Small intestine (tissue), 7 donors: ENCODE data around the gene PACS1. TPM values are rescaled to one million over a fixed set of nuclear protein-coding genes. Genes with fewer than 3 reads are reported as not detected.

Source experiments
- DNase-seq, 2 donors: peaks; one replicate each; pipeline versions ENCODE4 v3.0.0 to v3.0.0-alpha.2; 2013
- FAIRE-seq: peaks from 2 replicates; lab custom pipeline; 2012; peaks lifted over from hg19 to GRCh38; lab: Jason Lieb, UNC
- H3K27ac ChIP-seq, 3 donors: one replicate each; pipeline ENCODE4 v1.5.1; 2013; ENCODE audit warnings: low read length in 2 of 3, mild to moderate bottlenecking in 2 of 3, control low read depth in 1 of 3, inconsistent platforms in 1 of 3, low read depth in 1 of 3, moderate library complexity in 1 of 3
- H3K27me3 ChIP-seq, 3 donors: one replicate each; pipeline ENCODE4 v1.6.1; 2013; ENCODE audit warnings: low read length in 3 of 3, inconsistent platforms in 1 of 3; ENCODE audit not compliant: control insufficient read depth in 3 of 3, insufficient read depth in 3 of 3
- H3K36me3 ChIP-seq, 3 donors: one replicate each; pipeline ENCODE4 v1.6.1; 2013; ENCODE audit warnings: low read length in 3 of 3, inconsistent platforms in 1 of 3, low read depth in 1 of 3, mild to moderate bottlenecking in 1 of 3, moderate library complexity in 1 of 3; ENCODE audit not compliant: control insufficient read depth in 3 of 3, insufficient read depth in 2 of 3
- H3K4me1 ChIP-seq, 3 donors: one replicate each; pipeline ENCODE4 v1.6.1; 2013; ENCODE audit warnings: low read length in 2 of 3, inconsistent platforms in 1 of 3, low read depth in 1 of 3, mild to moderate bottlenecking in 1 of 3, moderate library complexity in 1 of 3; ENCODE audit not compliant: control insufficient read depth in 3 of 3, insufficient read depth in 2 of 3
- H3K4me3 ChIP-seq, 3 donors: one replicate each; pipeline ENCODE4 v1.5.1; 2013; ENCODE audit warnings: low read length in 3 of 3, control low read depth in 1 of 3, inconsistent platforms in 1 of 3, low read depth in 1 of 3, mild to moderate bottlenecking in 1 of 3, moderate library complexity in 1 of 3
- H3K9me3 ChIP-seq, 2 donors: one replicate each; pipeline ENCODE4 v1.6.1; 2013; ENCODE audit warnings: low read depth in 1 of 2, low read length in 1 of 2; ENCODE audit not compliant: control insufficient read depth in 2 of 2, insufficient read depth in 1 of 2
- WGBS, 3 donors: extraction: QIAGEN DNeasy Blood & Tissue Kit; methylation state at CpG; one replicate each; pipeline ENCODE4 v1.1.7; 2013; 5-methylcytosine and 5-hydroxymethylcytosine counted together
- polyA plus RNA-seq, 4 donors: library from polyadenylated mRNA; stranded (reverse) in 3 of 4; unstranded in 1 of 4; fragments of 200-250 nt in 3 of 4; fragments of 120-200 nt in 1 of 4; gene quantifications; one replicate each; pipeline versions ENCODE4 v1.2.1 to v1.2.3, GENCODE V29; 2013
- donor health status: healthy with polysubstance abuse.
- donor health status: control.
- donor health status: control.
- donor health status: Bipolar disorder and iron deficiency.
- donor health status: healthy.

Gene PACS1
- polyA plus RNA-seq, 4 donors, result 4.0 to 22.9 (median 10.0) TPM

- no peak for FAIRE-seq
- Histone ChIP-seq H3K9me3 (no peaks in the 10 kb centered on the region), H3K27ac (no peak overlapping the region), H3K36me3 (peaks cover 0 to 72% (median 2%) of the 10 kb centered on the region in 3 donors), H3K4me1 (peaks cover 0 to 9% (median 0%) of the 10 kb centered on the region in 3 donors), H3K27me3 (no peaks in the 10 kb centered on the region), H3K4me3 (no peak overlapping the region)
- no peak for DNase-seq
- 95 to 96% (median 95%) methylated on average over 10 of the region's 10 CpGs for WGBS, 3 donors
Observed at GRCh38 chr11:66263785-66264184, 193.7 kb downstream of the PACS1 start.

GRCh38 chr11:66264383-66264782, 194.3 kb downstream of the PACS1 start:
- FAIRE-seq, result no peak
- 86 to 95% (median 91%) methylated on average over 8 of the region's 8 CpGs for WGBS, 3 donors
- H3K4me3 ChIP-seq, result no peak overlapping the region

GRCh38 chr11:66264914-66265313, 194.8 kb downstream of the PACS1 start:
- WGBS, 3 donors, result 57 to 75% (median 67%) methylated on average over 12 of the region's 12 CpGs
- Histone ChIP-seq H3K4me3 (no peak overlapping the region), H3K27ac (no peak overlapping the region), H3K27me3 (no peaks in the 10 kb centered on the region), H3K9me3 (no peaks in the 10 kb centered on the region), H3K36me3 (peaks cover 0 to 68% (median 2%) of the 10 kb centered on the region in 3 donors), H3K4me1 (peaks cover 0 to 9% (median 0%) of the 10 kb centered on the region in 3 donors)
- FAIRE-seq (no peak), DNase-seq (peak; percentile 22 to 27)

More at GRCh38 chr11:66264383-66264782, 194.3 kb downstream of the PACS1 start:
- no peak overlapping the region for H3K27ac ChIP-seq
- H3K36me3 ChIP-seq, result peaks cover 0 to 69% (median 2%) of the 10 kb centered on the region in 3 donors
- no peaks in the 10 kb centered on the region for H3K27me3 ChIP-seq
- H3K4me1 ChIP-seq, result peaks cover 0 to 6% (median 0%) of the 10 kb centered on the region in 3 donors
- H3K9me3 ChIP-seq, result no peaks in the 10 kb centered on the region
- DNase-seq, result no peak

GRCh38 chr11:66265531-66266377, 195.7 kb downstream of the PACS1 start:
- H3K36me3 ChIP-seq, result peaks cover 0 to 70% (median 2%) of the 10 kb centered on the region in 3 donors
- no peaks in the 10 kb centered on the region for H3K9me3 ChIP-seq
- no peak overlapping the region for H3K27ac ChIP-seq
- WGBS, 3 donors, result 93 to 94% (median 94%) methylated on average over 25 to 26 of the region's 26 CpGs
- no peak overlapping the region for H3K4me3 ChIP-seq
- DNase-seq, result no peak
- peaks cover 0 to 12% (median 0%) of the 10 kb centered on the region in 3 donors for H3K4me1 ChIP-seq
- H3K27me3 ChIP-seq, result no peaks in the 10 kb centered on the region
- no peak for FAIRE-seq

GRCh38 chr11:66266378-66267038, 196.4 kb downstream of the PACS1 start:
- H3K9me3 ChIP-seq, result no peaks in the 10 kb centered on the region
- H3K27me3 ChIP-seq, result no peaks in the 10 kb centered on the region
- no peak for FAIRE-seq
- peaks cover 0 to 67% (median 2%) of the 10 kb centered on the region in 3 donors for H3K36me3 ChIP-seq
- WGBS, 3 donors, result 84 to 92% (median 90%) methylated on average over 20 of the region's 20 CpGs
- H3K4me1 ChIP-seq, result peaks cover 0 to 12% (median 0%) of the 10 kb centered on the region in 3 donors
- peak overlapping the region in 2 of 3 donors; percentile 34 to 60 for H3K27ac ChIP-seq
- H3K4me3 ChIP-seq, result no peak overlapping the region
- DNase-seq, result no peak

GRCh38 chr11:66267039-66267378, 196.9 kb downstream of the PACS1 start:
- Histone ChIP-seq H3K4me1 (peaks cover 0 to 12% (median 0%) of the 10 kb centered on the region in 3 donors), H3K27me3 (no peaks in the 10 kb centered on the region), H3K9me3 (no peaks in the 10 kb centered on the region), H3K27ac (peak overlapping the region in 2 of 3 donors; percentile 34 to 60), H3K4me3 (peak overlapping the region in 2 of 3 donors; percentile 61 to 62), H3K36me3 (peaks cover 0 to 67% (median 5%) of the 10 kb centered on the region in 3 donors)
- DNase-seq, result no peak
- no peak for FAIRE-seq
- 23 to 41% (median 40%) methylated on average over 13 of the region's 13 CpGs for WGBS, 3 donors

- FAIRE-seq, result no peak
- WGBS, 3 donors, result 1 to 2% (median 1%) methylated on average over 51 to 61 of the region's 61 CpGs
Observed at GRCh38 chr11:66267379-66268243, 197.5 kb downstream of the PACS1 start.

More at GRCh38 chr11:66267379-66268243, 197.5 kb downstream of the PACS1 start:
- Histone ChIP-seq H3K4me3 (peak overlapping the region; percentile 37 to 62 (median 61)), H3K36me3 (peaks cover 3 to 67% (median 8%) of the 10 kb centered on the region in 3 donors), H3K27ac (peak overlapping the region; percentile 78 to 95 (median 94)), H3K4me1 (peaks cover 0 to 12% (median 0%) of the 10 kb centered on the region in 3 donors), H3K27me3 (no peaks in the 10 kb centered on the region), H3K9me3 (no peaks in the 10 kb centered on the region)
- DNase-seq, result peak; percentile 82 to 93
